ENCODE results near the gene GNAO1.
A peak's percentile ranks its signal among the peaks of the same experiment; 100 is the strongest.

GNAO1 gene

GRCh38 chr16:56315955-56316354 lies 124.7 kb downstream of the GNAO1 start:
- DNase-seq = no peak

- no peak for DNase-seq
Measured at GRCh38 chr16:56316545-56316944, 125.3 kb downstream of the GNAO1 start.

- peak; percentile 90 for DNase-seq
Measured at GRCh38 chr16:56317998-56318826, 126.9 kb downstream of the GNAO1 start.

GRCh38 chr16:56318827-56319140 lies 127.5 kb downstream of the GNAO1 start:
- DNase-seq = no peak

GRCh38 chr16:56319376-56319775 lies 128.1 kb downstream of the GNAO1 start:
- no peak for DNase-seq

GRCh38 chr16:56320056-56320455 lies 128.8 kb downstream of the GNAO1 start:
- DNase-seq = no peak

GRCh38 chr16:56320811-56321558 lies 129.7 kb downstream of the GNAO1 start:
- no peak for DNase-seq

GRCh38 chr16:56321571-56321970 lies 130.3 kb downstream of the GNAO1 start:
- DNase-seq = no peak

GRCh38 chr16:56324406-56324805 lies 133.1 kb downstream of the GNAO1 start:
- DNase-seq = no peak

- DNase-seq = no peak
Measured at GRCh38 chr16:56325956-56326355, 134.7 kb downstream of the GNAO1 start.

- DNase-seq = no peak
Measured at GRCh38 chr16:56327071-56327928, 136.0 kb downstream of the GNAO1 start.

- no peak for DNase-seq
Measured at GRCh38 chr16:56327929-56328258, 136.6 kb downstream of the GNAO1 start.

GRCh38 chr16:56328276-56329022 lies 137.2 kb downstream of the GNAO1 start:
- DNase-seq = no peak

- DNase-seq = no peak
Measured at GRCh38 chr16:56329887-56330286, 138.6 kb downstream of the GNAO1 start.

- DNase-seq = no peak
Measured at GRCh38 chr16:56330476-56330875, 139.2 kb downstream of the GNAO1 start.

- DNase-seq = no peak
Measured at GRCh38 chr16:56331399-56331798, 140.1 kb downstream of the GNAO1 start.

- DNase-seq = no peak
Measured at GRCh38 chr16:56331915-56332314, 140.6 kb downstream of the GNAO1 start.

GRCh38 chr16:56332464-56333079 lies 141.3 kb downstream of the GNAO1 start:
- DNase-seq = peak; percentile 48

GRCh38 chr16:56334761-56335160 lies 143.5 kb downstream of the GNAO1 start:
- no peak for DNase-seq

GRCh38 chr16:56336071-56336688 lies 144.9 kb downstream of the GNAO1 start:
- DNase-seq = no peak

GRCh38 chr16:56336711-56337110 lies 145.4 kb downstream of the GNAO1 start:
- no peak for DNase-seq
